OCI-LY3 (cell line): ENCODE data around the gene VWA3B.
"Not testable (repeated sequence)": the region's sequence is repeated elsewhere in the genome, so short reads cannot be mapped to it uniquely, and the experiment has no call there.

Experiments
- H2AFZ ChIP-seq: fragments of 200-600, 300-600 bp; shearing (Covaris generic); 2 replicates; pipeline ENCODE4 v1.6.0; 2014; ENCODE audit warnings: antibody characterized with exemption, low read depth, low read length
- H3K27ac ChIP-seq: fragments of 200-600, 300-600 bp; sonication (generic); 2 replicates; pipeline ENCODE4 v1.5.1; 2014; ENCODE audit warnings: mild to moderate bottlenecking, low read length, moderate library complexity, mixed read lengths
- H3K27me3 ChIP-seq: fragments of 200-600, 300-600 bp; sonication (generic); 2 replicates; pipeline ENCODE4 v1.6.1; 2014; ENCODE audit warnings: low read depth, low read length, mixed read lengths
- H3K36me3 ChIP-seq: fragments of 200-600, 300-600 bp; sonication (generic); replicated peaks from 2 replicates; pipeline ENCODE3; 2014; ENCODE audit warnings: low read depth, low read length, mixed read lengths
- H3K4me1 ChIP-seq: fragments of 300-600, 200-600 bp; sonication (generic); 2 replicates; pipeline ENCODE4 v1.6.1; 2014; ENCODE audit warnings: low read length, mixed read lengths
- H3K4me2 ChIP-seq: fragments of 200-600, 300-600 bp; sonication (generic); 2 replicates; pipeline ENCODE4 v1.6.1; 2014; ENCODE audit warnings: low read length, mixed read lengths
- H3K4me3 ChIP-seq: fragments of 300-600, 200-600 bp; sonication (generic); 2 replicates; pipeline ENCODE4 v1.5.1; 2014; ENCODE audit warnings: antibody characterized with exemption, mild to moderate bottlenecking, low read length, moderate library complexity
- H3K79me2 ChIP-seq: fragments of 300-600, 200-600 bp; shearing (Covaris generic); 2 replicates; pipeline ENCODE4 v1.6.1; 2014; ENCODE audit warnings: mild to moderate bottlenecking, low read length, mixed read lengths
- H3K9ac ChIP-seq: fragments of 300-600, 200-600 bp; shearing (Covaris generic); 2 replicates; pipeline ENCODE4 v1.6.0; 2014; ENCODE audit warnings: mild to moderate bottlenecking, low read length, moderate library complexity
- H3K9me3 ChIP-seq: fragments of 200-600, 300-600 bp; shearing (Covaris generic); 2 replicates; pipeline ENCODE4 v1.6.1; 2014; ENCODE audit warnings: low read length, mixed read lengths; ENCODE audit not compliant: insufficient read depth
- H4K20me1 ChIP-seq: fragments of 200-600, 300-600 bp; sonication (generic); 2 replicates; pipeline ENCODE4 v1.6.1; 2016; ENCODE audit warnings: low read length, mixed read lengths; ENCODE audit not compliant: insufficient read depth
- CTCF ChIP-seq: fragments of 200-600, 300-600 bp; sonication (generic); IDR thresholded peaks from 2 replicates; pipeline ENCODE4 v1.5.1; 2014; ENCODE audit warnings: antibody characterized with exemption, low read length, low read depth
- EZH2phosphoT487 ChIP-seq: fragments of 200-600 bp; shearing (Covaris generic); IDR thresholded peaks from 2 replicates; pipeline ENCODE4 v1.6.1; 2018; ENCODE audit warnings: antibody characterized with exemption, mixed run types, low read depth

Gene VWA3B

DNA sequence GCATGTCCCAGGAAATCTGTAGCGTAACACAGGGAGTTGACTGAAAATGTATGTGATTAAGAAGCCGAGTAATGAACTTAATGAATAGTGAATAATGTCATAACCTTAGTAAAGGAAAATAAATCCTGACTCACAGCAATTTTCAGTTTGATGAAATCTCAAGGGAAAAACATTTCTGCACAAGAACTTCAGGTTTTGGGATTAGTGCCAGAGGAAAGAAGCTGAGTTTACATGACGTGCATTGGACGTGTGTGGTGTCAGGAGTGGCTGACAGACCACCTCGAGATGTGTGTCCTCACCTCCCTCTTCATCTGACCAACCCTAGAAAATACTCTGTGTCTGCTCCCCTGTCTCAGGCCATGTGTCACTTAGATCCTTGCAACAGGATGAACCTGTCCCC lies 39.1 kb downstream of the VWA3B start:
- no peak overlapping the region for H3K4me3 ChIP-seq
- H3K4me1 ChIP-seq, result peaks cover 15% of the 10 kb centered on the region
- H4K20me1 ChIP-seq, result no peaks in the 10 kb centered on the region
- no peaks in the 10 kb centered on the region for H3K79me2 ChIP-seq
- no peaks in the 10 kb centered on the region for H3K36me3 ChIP-seq
- no peak overlapping the region for H3K27ac ChIP-seq
- H2AFZ ChIP-seq, result no peak overlapping the region
- no peaks in the 10 kb centered on the region for H3K9me3 ChIP-seq
- TF ChIP-seq CTCF (no peak), EZH2phosphoT487 (no peak)
- no peak overlapping the region for H3K9ac ChIP-seq
- H3K27me3 ChIP-seq, result no peaks in the 10 kb centered on the region
- no peak overlapping the region for H3K4me2 ChIP-seq

- Histone ChIP-seq H3K9ac (no peak overlapping the region), H3K4me2 (no peak overlapping the region), H3K27me3 (no peaks in the 10 kb centered on the region), H3K4me1 (peaks cover 15% of the 10 kb centered on the region), H3K9me3 (no peaks in the 10 kb centered on the region), H4K20me1 (no peaks in the 10 kb centered on the region), H3K27ac (no peak overlapping the region), H3K4me3 (no peak overlapping the region), H3K36me3 (no peaks in the 10 kb centered on the region), H2AFZ (no peak overlapping the region), H3K79me2 (no peaks in the 10 kb centered on the region)
- TF ChIP-seq EZH2phosphoT487 (no peak), CTCF (no peak)
Measured at GRCh38 chr2:98127229-98127989, 40.4 kb downstream of the VWA3B start.

DNA sequence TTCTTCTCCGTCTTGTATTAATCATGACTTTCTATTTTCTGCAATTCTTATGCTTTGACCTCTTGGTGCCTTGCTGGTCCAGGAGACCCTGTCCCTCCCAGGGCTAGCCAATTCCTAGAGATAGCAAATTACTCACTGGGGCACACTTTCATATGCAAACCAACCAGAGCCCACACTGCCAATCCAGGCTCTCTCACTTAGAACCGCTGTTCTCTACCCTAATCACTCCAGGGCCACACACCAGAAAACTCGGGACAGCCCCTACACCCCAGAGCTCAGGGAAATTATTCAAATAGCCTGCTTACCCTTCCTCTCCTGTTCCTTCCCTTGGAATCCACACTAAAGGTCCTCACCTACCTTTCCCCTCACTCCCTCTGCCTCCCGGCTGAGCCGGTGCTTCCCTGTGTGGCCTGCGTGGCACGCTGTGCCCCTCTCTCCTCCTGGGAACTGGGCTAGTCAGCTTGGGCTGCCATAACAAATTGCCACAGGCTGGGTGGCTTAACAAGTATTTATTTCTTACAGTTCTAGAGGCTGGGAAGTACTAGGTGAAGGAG lies 41.7 kb downstream of the VWA3B start:
- no peak overlapping the region for H3K4me3 ChIP-seq
- no peaks in the 10 kb centered on the region for H3K36me3 ChIP-seq
- no peaks in the 10 kb centered on the region for H4K20me1 ChIP-seq
- no peak overlapping the region for H3K27ac ChIP-seq
- peaks cover 9% of the 10 kb centered on the region for H3K4me1 ChIP-seq
- H2AFZ ChIP-seq, result no peak overlapping the region
- no peak overlapping the region for H3K9ac ChIP-seq
- no peak for TF ChIP-seq EZH2phosphoT487
- no peak for TF ChIP-seq CTCF
- no peak overlapping the region for H3K4me2 ChIP-seq
- H3K9me3 ChIP-seq, result no peaks in the 10 kb centered on the region
- H3K27me3 ChIP-seq, result no peaks in the 10 kb centered on the region
- H3K79me2 ChIP-seq, result no peaks in the 10 kb centered on the region

GRCh38 chr2:98130073-98130472 lies 43.1 kb downstream of the VWA3B start:
- not testable (repeated sequence) for H3K9ac ChIP-seq, H3K79me2 ChIP-seq, H3K36me3 ChIP-seq, H3K4me1 ChIP-seq, H3K27ac ChIP-seq, H3K4me2 ChIP-seq, H3K4me3 ChIP-seq, H4K20me1 ChIP-seq, H3K27me3 ChIP-seq, H3K9me3 ChIP-seq, H2AFZ ChIP-seq
